Measurements from ENCODE around the gene IPO11. TPM values are rescaled to one million over a fixed set of nuclear protein-coding genes. Genes with fewer than 3 reads are reported as not detected.
"Not testable (repeated sequence)": the region's sequence is repeated elsewhere in the genome, so short reads cannot be mapped to it uniquely, and the experiment has no call there.

IPO11 gene
- total and polyA plus RNA-seq, 2 of the 13 experiments (the other 11 are each of a cell fraction or from before 2014, with no cell fraction given), result 13.9 to 24.4 TPM

DNA sequence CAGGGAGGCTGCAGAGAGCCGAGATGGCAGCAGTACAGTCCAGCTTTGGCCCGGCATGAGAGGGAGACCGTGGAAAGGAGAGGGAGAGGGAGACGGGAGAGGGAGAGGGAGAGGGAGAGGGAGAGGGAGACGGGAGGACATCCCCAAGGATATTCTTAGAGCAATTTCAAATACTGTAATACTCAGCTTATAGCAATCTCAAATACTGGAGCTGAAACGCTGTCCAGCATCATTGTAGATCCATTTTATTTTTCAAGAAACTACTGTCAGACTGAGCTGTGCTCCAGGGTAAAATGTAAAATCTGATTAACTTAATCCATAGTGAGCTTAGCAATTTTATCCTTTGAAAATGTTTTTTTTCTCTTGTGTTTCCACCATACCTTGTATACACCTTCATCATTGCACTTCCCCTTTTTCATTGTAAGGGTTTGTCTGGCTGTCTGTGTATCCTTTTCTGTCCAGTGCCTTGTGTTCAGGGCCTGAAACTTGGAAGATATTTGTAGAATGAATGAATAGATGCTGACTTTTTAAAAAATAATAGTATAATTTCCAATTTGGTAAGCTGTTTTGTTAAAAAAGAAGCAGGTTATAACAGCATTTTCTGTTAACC is 102.1 kb downstream of the IPO11 start:
- H4K20me1 ChIP-seq (ENCODE audit: insufficient read depth, low read length), result no peaks in the 10 kb centered on the region
- H3K4me2 ChIP-seq (ENCODE audit: low read depth, low read length), result no peak overlapping the region
- in situ Hi-C loops (cut with HindIII; ENCODE audit: extremely low pct_ligation_motif_present, low pct_unique_long_range_greater_than_20kb), result no loop called here
- TF ChIP-seq PCBP1 (IDR thresholded peaks at IDR 0.05; ENCODE audit: borderline replicate concordance, low read depth, low read length) (0 out of 2 replicates have a peak, but pooled peaks have one; percentile 32), MYC (CRISPR knock-in tag; IDR thresholded peaks at IDR 0.05; ENCODE audit: borderline replicate concordance) (no peak), PCBP2 (optimal IDR thresholded peaks at IDR 0.05; ENCODE audit: low read depth, low read length, poor library complexity, severe bottlenecking) (peak; percentile 54), HNRNPK (IDR thresholded peaks at IDR 0.05; ENCODE audit: low read depth, low read length, poor library complexity, severe bottlenecking) (peak; percentile 86)
- TF ChIP-seq, protein P1, sequence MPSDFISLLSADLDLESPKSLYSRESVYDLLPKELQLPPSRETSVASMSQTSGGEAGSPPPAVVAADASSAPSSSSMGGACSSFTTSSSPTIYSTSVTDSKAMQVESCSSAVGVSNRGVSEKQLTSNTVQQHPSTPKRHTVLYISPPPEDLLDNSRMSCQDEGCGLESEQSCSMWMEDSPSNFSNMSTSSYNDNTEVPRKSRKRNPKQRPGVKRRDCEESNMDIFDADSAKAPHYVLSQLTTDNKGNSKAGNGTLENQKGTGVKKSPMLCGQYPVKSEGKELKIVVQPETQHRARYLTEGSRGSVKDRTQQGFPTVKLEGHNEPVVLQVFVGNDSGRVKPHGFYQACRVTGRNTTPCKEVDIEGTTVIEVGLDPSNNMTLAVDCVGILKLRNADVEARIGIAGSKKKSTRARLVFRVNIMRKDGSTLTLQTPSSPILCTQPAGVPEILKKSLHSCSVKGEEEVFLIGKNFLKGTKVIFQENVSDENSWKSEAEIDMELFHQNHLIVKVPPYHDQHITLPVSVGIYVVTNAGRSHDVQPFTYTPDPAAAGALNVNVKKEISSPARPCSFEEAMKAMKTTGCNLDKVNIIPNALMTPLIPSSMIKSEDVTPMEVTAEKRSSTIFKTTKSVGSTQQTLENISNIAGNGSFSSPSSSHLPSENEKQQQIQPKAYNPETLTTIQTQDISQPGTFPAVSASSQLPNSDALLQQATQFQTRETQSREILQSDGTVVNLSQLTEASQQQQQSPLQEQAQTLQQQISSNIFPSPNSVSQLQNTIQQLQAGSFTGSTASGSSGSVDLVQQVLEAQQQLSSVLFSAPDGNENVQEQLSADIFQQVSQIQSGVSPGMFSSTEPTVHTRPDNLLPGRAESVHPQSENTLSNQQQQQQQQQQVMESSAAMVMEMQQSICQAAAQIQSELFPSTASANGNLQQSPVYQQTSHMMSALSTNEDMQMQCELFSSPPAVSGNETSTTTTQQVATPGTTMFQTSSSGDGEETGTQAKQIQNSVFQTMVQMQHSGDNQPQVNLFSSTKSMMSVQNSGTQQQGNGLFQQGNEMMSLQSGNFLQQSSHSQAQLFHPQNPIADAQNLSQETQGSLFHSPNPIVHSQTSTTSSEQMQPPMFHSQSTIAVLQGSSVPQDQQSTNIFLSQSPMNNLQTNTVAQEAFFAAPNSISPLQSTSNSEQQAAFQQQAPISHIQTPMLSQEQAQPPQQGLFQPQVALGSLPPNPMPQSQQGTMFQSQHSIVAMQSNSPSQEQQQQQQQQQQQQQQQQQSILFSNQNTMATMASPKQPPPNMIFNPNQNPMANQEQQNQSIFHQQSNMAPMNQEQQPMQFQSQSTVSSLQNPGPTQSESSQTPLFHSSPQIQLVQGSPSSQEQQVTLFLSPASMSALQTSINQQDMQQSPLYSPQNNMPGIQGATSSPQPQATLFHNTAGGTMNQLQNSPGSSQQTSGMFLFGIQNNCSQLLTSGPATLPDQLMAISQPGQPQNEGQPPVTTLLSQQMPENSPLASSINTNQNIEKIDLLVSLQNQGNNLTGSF (CRISPR knock-in tag; IDR thresholded peaks at IDR 0.05), result no peak
- 79% methylated on average over 6 of the region's 6 CpGs for WGBS (ENCODE audit: low lambda C conversion rate)
- no peak overlapping the region for H3K9ac ChIP-seq (ENCODE audit: insufficient read depth, low read depth, low read length)
- no peak overlapping the region for H3K4me3 ChIP-seq (replicated peaks in 1 of 3; ENCODE audit: insufficient read depth in 1 of 3, low read depth in 2 of 3, low read length in 3 of 3)
- FAIRE-seq, result no peak
- no peaks in the 10 kb centered on the region for H3K9me3 ChIP-seq (ENCODE audit: low read length)
- intact Hi-C loops (cut with micrococcal nuclease; ENCODE audit: unreplicated experiment), result no loop called here
- no peaks in the 10 kb centered on the region for H3K4me1 ChIP-seq (ENCODE audit: insufficient read depth, low read length)
- H2AFZ ChIP-seq (ENCODE audit: low read length), result no peak overlapping the region
- ChIA-PET POLR2A (no interaction called here), CTCF (ENCODE audit: low intra/inter-chr PET ratio, low total read pairs) (no interaction called here)
- ATAC-seq, result no peak
- H3K79me2 ChIP-seq (ENCODE audit: insufficient read depth, low read length), result no peaks in the 10 kb centered on the region
- DNase-seq (ENCODE audit: low spot score), result no peak
- H3K27me3 ChIP-seq (ENCODE audit: control insufficient read depth in 1 of 2, insufficient read depth in 2 of 2, low read length in 2 of 2), result no peaks in the 10 kb centered on the region
- H3K36me3 ChIP-seq (replicated peaks in 1 of 2; ENCODE audit: control insufficient read depth in 1 of 2, insufficient read depth in 2 of 2, low read length in 2 of 2), result peaks cover 0 to 5% of the 10 kb centered on the region in 2 experiments; a peak in 1 of 5 replicates
- H3K27ac ChIP-seq (ENCODE audit: extremely low read length, insufficient read depth, low read length), result no peak overlapping the region
- BruUV-seq (replicated peaks), result no TSS peak

DNA sequence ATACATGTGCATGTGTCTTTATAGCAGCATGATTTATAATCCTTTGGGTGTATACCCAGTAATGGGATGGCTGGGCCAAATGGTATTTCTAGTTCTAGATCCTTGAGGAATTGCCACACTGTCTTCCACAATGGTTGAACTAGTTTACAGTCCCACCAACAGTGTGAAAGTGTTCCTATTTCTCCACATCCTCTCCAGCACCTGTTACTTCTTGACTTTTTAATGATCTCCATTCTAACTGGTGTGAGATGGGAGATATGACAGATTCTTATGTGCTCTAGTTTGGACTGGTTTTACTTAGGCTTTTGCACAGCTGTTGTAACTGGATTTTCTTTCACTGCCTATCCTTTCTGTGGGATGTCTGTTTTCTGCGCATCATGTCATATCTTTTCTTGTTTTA is 108.2 kb downstream of the IPO11 start:
- H3K4me1 ChIP-seq (ENCODE audit: insufficient read depth, low read length); DNase-seq (ENCODE audit: low spot score); H3K36me3 ChIP-seq (replicated peaks in 1 of 2; ENCODE audit: control insufficient read depth in 1 of 2, insufficient read depth in 2 of 2, low read length in 2 of 2); H3K4me2 ChIP-seq (ENCODE audit: low read depth, low read length); H3K27ac ChIP-seq (ENCODE audit: extremely low read length, insufficient read depth, low read length); in situ Hi-C loops (cut with HindIII; ENCODE audit: extremely low pct_ligation_motif_present, low pct_unique_long_range_greater_than_20kb); H3K9ac ChIP-seq (ENCODE audit: insufficient read depth, low read depth, low read length); H3K79me2 ChIP-seq (ENCODE audit: insufficient read depth, low read length); H4K20me1 ChIP-seq (ENCODE audit: insufficient read depth, low read length); FAIRE-seq; BruUV-seq (replicated peaks); ATAC-seq; POLR2A ChIA-PET; CTCF ChIA-PET (ENCODE audit: low intra/inter-chr PET ratio, low total read pairs); intact Hi-C loops (cut with micrococcal nuclease; ENCODE audit: unreplicated experiment); H2AFZ ChIP-seq (ENCODE audit: low read length); H3K9me3 ChIP-seq (ENCODE audit: low read length); H3K27me3 ChIP-seq (ENCODE audit: control insufficient read depth in 1 of 2, insufficient read depth in 2 of 2, low read length in 2 of 2); H3K4me3 ChIP-seq (replicated peaks in 1 of 3; ENCODE audit: insufficient read depth in 1 of 3, low read depth in 2 of 3, low read length in 3 of 3): not testable (repeated sequence)
- WGBS (ENCODE audit: low lambda C conversion rate), result 96% methylated on average over 1 of the region's 1 CpG

All from HepG2 (cell line).